Measurements from ENCODE around the gene CNKSR3.

The CNKSR3 gene

GRCh38 chr6:154410619-154411072 is 99.8 kb downstream of the CNKSR3 start:
- DNase-seq, result no peak

GRCh38 chr6:154408891-154409500 is 101.5 kb downstream of the CNKSR3 start:
- no peak for DNase-seq

- DNase-seq, result no peak
Measured at GRCh38 chr6:154407440-154407839, 103.0 kb downstream of the CNKSR3 start.

DNA sequence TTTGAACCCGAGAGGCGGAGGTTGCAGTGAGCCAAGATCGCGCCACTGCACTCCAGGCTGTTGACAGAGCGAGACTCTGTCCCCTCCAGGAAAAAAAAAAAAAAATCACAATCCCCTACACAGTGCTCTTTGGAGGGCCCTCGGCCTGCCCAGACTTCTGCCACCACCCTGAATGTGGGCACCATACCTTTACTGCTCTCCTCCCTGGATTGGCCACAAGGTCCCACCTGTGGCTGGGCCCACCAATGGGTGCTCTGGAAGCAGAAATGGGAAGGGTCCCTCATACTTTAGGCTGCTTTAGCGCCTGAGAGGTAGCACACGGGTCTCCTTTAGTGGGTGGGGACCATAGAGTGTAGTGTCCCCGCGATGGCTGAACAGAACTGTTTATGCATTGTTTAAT is 103.6 kb downstream of the CNKSR3 start:
- no peak for DNase-seq

GRCh38 chr6:154406301-154406700 is 104.2 kb downstream of the CNKSR3 start:
- no peak for DNase-seq

GRCh38 chr6:154404791-154405400 is 105.6 kb downstream of the CNKSR3 start:
- DNase-seq, result no peak

DNA sequence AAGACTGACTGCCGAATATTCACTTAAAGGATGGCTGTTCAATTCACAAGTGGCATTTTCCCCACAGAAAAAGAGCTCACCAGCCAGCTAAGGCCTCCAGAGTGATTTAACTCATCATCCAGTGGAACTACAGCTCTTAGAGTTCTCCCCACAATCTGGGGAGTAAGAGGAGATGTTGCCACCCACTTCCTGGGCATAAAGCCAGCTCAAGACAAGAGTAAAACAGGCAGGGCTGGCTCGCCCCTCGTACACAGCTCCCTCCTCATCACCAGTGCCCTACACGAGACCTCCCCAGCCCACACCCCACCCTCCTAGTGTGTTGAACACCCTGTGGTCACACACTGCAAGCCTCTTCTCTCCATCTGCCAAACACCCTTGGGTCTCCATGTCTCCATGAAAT is 106.7 kb downstream of the CNKSR3 start:
- no peak for DNase-seq

GRCh38 chr6:154402081-154402780 is 108.3 kb downstream of the CNKSR3 start:
- no peak for DNase-seq

- no peak for DNase-seq
Measured at GRCh38 chr6:154399097-154399496, 111.4 kb downstream of the CNKSR3 start.

- DNase-seq, result no peak
Measured at GRCh38 chr6:154397491-154398195, 112.8 kb downstream of the CNKSR3 start.

DNA sequence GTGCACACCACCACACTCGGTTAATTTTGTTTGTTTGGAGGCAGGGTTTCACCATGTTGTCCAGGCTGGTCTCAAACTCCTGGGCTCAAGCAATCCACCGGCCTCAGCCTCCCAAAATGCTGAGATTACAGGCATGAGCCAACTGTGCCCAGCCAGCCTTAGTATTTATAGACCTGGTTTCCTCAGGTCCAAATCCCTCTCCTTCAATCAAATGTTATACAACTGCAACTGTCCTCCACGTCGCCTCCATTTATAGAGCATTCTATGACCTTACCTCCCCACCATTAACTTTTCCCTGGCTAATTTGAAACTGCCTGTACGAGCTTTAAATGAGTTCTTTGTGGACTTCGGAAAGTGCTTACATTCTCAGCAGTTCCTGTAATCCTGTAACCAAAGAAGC is 114.6 kb downstream of the CNKSR3 start:
- DNase-seq, result no peak

- DNase-seq, result no peak
Measured at GRCh38 chr6:154395316-154395715, 115.2 kb downstream of the CNKSR3 start.

- DNase-seq, result no peak
Measured at GRCh38 chr6:154394571-154394970, 115.9 kb downstream of the CNKSR3 start.

DNA sequence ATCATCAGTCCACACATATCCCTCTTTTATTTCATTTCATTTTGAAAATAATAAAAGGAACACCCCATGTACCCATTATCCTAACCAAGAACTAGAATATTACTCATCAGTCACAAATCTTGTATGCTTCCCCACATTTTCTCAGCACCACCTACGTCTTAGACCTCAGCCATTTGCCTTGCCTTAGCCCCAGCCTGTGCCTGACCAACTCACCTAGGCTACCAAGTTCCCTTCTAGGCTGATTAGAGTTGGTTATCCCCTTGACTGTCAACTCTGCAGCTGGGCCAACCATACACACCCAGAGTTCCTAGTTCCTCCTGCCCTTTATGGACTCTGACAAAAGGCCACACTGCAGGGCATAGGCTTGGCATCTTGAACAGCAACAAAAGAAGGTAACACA is 120.5 kb downstream of the CNKSR3 start:
- DNase-seq, result no peak

DNA sequence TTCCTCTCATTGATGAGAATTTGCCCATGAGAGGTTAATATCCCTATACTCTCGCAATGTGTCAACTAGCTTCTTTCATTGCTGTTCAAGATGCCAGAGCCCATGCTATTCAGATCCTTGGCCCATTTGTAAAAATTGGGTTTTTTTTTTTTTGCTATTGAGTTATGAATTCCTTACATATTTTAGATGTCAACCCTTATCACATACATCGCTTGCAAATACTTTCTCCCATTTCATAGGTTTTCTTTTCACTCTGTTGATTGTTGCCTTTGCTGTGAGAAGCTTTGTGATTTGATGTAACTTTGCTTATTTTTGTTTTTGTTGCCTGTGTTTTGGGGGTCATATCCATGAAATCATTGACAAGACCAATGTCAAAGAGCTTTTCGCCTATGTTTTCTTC is 121.7 kb downstream of the CNKSR3 start:
- DNase-seq, result no peak

DNA sequence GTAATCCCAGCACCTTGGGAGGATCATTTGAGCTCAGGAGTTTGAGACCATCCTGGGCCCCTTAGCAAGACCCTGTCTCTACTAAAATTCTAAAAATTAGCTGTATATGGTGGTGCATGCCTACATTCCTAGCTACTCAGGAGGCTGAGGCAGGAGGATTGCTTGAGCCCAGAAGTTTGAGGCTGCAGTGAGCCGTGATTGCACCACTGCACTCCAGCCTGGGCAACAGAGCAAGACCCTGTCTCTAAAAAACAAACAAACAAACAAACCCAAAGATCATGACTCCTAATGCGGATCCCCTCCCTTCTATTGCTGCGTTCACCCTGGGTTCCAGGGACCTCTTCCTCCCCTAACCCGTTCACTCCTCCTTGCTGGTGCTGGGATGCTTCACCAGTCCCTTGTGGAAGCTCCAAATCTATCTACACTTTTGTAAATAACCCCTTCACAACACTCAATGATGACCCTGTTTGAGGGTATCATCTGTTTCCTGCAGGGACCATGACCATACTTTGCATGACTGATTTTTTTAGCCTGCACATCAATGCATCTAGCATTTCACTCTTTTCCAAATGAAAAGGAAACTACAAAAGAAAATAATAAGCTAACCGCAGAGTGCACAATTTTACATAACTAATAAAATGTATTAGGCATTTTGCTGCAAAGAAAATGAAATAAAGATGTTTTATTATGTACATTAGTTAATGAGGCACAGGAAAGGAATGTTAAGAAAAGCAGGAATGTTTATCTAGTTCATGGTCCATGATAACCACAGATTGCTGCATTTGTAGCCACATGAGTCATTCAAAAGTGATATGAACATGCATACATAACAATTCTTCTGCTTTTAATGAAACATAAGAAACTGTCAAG is 123.4 kb downstream of the CNKSR3 start:
- no peak for DNase-seq

DNA sequence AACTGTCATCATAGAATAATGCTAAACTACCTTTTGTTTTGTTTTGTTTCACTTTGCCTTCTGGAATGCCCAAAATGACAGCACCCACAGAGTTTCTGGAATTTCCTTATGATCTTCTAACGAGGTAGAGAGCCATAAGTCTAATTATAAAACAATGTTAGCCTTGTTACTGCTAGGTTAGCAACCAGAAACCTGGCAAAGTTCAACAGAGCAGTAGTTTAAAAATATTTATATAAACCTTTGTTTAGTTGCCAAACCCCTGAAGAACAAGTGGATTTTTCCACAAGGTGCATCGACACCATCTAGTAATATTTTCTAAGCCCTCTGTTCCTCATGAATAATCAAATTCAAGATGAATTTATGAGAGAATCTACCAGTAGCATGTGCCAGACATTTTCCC is 126.3 kb downstream of the CNKSR3 start:
- no peak for DNase-seq

GRCh38 chr6:154383273-154383672 is 127.2 kb downstream of the CNKSR3 start:
- DNase-seq, result no peak

DNA sequence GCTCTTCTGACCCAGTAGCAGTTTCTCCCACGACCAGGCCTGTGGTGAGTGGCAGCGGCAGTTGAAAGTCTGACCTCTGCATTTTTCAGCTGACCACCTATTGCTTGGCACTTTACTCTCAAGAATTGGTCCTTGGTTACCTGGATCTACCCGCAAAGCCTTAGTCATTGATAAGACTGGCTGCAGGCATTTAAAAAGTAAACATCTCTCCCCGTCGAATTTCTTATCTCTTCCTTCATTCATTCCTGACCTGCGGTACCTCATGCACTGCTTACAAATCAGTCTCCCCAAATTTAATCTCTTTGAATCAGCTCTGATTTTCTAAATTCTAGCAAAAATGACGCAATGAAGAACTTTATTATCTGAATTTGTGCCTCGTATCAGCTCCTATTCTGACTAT is 127.7 kb downstream of the CNKSR3 start:
- DNase-seq, result no peak

GRCh38 chr6:154381548-154381947 is 128.9 kb downstream of the CNKSR3 start:
- no peak for DNase-seq

- no peak for DNase-seq
Measured at GRCh38 chr6:154380741-154381140, 129.7 kb downstream of the CNKSR3 start.

DNA sequence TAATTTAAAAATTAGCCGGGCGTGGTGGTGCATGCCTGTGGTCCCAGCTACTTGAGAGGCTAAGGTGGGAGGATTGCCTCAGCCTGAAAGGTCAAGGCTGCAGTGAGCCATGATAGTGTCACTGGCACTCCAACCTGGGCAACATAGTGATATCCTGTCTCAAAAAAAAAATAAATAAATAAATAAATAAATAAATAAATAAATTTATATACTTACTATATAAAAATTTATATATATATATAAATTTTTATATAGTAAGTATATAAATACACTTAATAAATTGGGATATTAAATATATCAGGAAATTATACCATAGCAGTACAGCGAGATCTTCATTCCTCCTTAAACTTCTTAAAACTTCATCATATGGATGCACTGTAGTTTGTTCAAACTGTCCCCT is 130.9 kb downstream of the CNKSR3 start:
- no peak for DNase-seq

DNA sequence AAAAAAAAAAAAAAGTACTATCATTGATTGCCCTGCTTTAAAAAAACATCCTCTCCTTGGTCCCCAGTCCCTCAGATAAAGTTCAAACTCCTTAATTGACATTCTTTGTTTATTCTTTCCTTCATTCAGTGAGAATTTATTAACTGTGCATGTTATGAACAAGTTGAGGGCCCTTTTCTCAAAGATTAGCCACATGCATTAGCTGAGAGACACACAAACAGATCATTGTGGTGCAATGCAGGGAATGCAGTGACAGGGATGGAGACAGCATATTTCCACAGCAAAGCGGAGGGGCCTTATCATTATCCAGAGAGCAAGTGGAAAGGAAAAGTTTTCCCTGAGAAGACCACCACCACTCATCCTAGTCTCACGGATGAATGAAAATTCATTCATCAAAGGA is 132.0 kb downstream of the CNKSR3 start:
- DNase-seq, result no peak

All from NCI-H1417 treated with DMSO at 0.1 percent for 48 hours (cell line).